C4-2B (cell line): Measurements from ENCODE around the gene SYNGR4.

Experiments
- ZFX ChIP-seq: fragments of 450-650 bp; IDR thresholded peaks from 2 replicates; pipeline ENCODE4 v1.6.1; 2017
- TF ChIP-seq, protein P1 (sequence below): fragments of 450-650 bp; conservative IDR thresholded peaks from 2 replicates; pipeline ENCODE4 v1.5.1; 2017; ENCODE audit warnings: mild to moderate bottlenecking

- TF ChIP-seq, protein P1, sequence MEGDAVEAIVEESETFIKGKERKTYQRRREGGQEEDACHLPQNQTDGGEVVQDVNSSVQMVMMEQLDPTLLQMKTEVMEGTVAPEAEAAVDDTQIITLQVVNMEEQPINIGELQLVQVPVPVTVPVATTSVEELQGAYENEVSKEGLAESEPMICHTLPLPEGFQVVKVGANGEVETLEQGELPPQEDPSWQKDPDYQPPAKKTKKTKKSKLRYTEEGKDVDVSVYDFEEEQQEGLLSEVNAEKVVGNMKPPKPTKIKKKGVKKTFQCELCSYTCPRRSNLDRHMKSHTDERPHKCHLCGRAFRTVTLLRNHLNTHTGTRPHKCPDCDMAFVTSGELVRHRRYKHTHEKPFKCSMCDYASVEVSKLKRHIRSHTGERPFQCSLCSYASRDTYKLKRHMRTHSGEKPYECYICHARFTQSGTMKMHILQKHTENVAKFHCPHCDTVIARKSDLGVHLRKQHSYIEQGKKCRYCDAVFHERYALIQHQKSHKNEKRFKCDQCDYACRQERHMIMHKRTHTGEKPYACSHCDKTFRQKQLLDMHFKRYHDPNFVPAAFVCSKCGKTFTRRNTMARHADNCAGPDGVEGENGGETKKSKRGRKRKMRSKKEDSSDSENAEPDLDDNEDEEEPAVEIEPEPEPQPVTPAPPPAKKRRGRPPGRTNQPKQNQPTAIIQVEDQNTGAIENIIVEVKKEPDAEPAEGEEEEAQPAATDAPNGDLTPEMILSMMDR = no peak
- TF ChIP-seq ZFX = no peak
Observed at GRCh38 chr19:48342414-48342738, 21.8 kb upstream of the SYNGR4 start.
